ENCODE measurements around the gene DYNC2LI1.

Gene DYNC2LI1

DNA sequence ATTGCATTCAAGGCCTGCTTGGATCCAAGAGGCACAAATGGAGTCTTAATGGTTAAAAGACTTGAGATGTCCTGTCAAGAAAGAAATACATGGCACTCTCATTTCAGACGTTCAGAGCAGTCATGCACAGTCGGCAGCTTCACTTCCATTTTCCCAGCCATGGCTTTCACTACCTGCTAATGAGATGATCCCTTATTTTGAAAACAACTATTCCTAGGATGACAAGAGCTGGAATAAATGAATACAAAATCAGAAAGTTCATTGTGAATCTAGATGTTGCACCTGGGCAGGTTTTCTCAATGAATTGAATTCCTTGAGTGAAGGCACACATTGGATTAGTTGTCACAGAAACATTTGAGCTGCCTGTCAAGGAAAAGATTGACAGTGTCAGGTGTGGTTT is 39.1 kb downstream of the DYNC2LI1 start:
- TF ChIP-seq, protein P1, sequence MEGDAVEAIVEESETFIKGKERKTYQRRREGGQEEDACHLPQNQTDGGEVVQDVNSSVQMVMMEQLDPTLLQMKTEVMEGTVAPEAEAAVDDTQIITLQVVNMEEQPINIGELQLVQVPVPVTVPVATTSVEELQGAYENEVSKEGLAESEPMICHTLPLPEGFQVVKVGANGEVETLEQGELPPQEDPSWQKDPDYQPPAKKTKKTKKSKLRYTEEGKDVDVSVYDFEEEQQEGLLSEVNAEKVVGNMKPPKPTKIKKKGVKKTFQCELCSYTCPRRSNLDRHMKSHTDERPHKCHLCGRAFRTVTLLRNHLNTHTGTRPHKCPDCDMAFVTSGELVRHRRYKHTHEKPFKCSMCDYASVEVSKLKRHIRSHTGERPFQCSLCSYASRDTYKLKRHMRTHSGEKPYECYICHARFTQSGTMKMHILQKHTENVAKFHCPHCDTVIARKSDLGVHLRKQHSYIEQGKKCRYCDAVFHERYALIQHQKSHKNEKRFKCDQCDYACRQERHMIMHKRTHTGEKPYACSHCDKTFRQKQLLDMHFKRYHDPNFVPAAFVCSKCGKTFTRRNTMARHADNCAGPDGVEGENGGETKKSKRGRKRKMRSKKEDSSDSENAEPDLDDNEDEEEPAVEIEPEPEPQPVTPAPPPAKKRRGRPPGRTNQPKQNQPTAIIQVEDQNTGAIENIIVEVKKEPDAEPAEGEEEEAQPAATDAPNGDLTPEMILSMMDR (IDR thresholded peaks at IDR 0.05), result no peak
- TF ChIP-seq ZFX (IDR thresholded peaks at IDR 0.05; ENCODE audit: borderline replicate concordance), result no peak
- H3K27ac ChIP-seq, result no peak overlapping the region

DNA sequence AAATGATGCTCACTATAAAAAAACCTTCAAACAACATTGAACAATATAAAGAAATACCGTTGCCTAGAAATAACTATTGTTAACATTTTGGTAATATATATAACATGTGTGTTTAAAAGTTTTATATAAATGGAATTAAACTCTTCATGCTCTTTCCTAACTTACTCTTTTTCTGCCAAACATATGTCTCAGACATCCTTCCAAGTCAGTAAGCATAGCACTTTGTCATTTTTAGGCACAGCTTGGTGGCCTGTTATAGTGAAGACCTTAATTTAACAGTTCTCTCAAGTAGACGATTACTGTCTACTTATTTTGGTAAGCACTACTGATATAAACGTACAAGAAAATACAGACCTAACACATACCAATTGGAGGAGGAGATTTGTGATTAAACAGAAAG is 40.9 kb downstream of the DYNC2LI1 start:
- TF ChIP-seq, protein P1 (IDR thresholded peaks at IDR 0.05), result no peak
- TF ChIP-seq ZFX (IDR thresholded peaks at IDR 0.05; ENCODE audit: borderline replicate concordance), result no peak
- no peak overlapping the region for H3K27ac ChIP-seq

DNA sequence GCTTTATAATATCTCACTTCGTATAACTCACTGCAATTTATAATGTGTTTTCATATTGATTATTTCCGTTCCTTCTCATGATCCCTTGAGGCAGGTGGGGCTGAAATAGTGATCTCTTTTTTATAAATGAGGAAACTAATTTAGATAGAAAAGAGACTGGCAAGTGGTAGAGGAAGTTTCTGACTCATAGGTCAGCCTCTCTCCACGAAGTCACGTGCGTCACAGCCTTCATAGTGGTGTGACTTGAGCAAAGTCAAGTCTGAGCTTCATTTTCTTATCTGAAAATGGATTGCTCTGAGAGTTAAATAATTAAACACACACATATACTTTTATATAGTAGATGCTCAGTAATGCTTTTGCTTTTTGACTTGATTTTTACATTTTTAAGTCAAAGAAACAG is 44.9 kb downstream of the DYNC2LI1 start:
- H3K27ac ChIP-seq, result no peak overlapping the region
- TF ChIP-seq, protein P1 (IDR thresholded peaks at IDR 0.05), result no peak
- no peak for TF ChIP-seq ZFX (IDR thresholded peaks at IDR 0.05; ENCODE audit: borderline replicate concordance)

DNA sequence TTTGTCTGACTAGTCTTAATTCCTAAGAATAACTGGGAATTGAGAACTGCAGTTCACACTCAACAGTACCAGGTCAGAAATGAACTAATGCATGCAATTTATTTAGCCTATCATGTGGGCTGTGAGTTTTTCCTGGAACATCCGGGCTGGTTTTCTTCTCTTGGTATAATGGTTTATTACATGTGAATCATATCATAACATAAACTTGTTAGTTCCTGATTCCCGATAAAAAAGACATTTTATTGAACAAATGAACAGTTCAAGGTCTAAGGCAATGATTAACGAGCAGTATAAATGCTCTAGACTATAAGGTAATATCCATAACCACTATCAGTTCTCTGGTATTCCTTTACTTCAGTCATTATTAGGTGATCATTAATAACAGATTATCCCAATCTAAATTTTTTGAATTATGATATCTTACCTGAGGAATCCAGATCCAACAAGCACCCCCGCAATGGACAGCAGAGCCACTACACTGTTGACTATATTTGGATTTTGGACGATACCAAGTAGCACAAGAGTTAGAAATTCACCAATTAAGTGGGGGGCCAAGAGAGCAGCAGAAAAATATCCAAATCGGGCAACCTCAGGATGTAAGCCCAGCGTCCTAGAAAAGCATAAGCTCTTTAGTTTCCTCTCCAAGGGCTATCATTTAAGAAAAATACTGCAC is 45.8 kb downstream of the DYNC2LI1 start:
- no peak for TF ChIP-seq ZFX (IDR thresholded peaks at IDR 0.05; ENCODE audit: borderline replicate concordance)
- TF ChIP-seq, protein P1 (IDR thresholded peaks at IDR 0.05), result no peak
- no peak overlapping the region for H3K27ac ChIP-seq

DNA sequence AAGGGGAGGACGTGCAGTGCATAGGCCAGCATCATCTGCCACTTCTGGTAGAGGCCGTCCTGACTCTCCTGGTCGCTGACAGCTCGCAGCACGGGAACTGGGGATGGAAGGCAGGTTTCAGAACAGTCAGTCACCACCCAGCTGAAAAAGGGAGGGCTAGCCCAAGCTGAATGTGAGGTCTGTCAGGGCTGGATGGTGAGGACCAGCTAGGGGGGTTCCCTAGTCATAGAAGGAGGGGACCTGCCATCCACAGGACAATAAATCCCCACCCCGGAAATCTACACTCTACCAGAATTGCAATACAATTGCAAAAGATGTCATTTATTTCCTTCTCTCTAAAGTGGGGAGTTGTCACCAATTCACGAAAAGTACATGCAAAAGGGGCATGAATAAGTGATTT is 49.0 kb downstream of the DYNC2LI1 start:
- H3K27ac ChIP-seq, result no peak overlapping the region
- no peak for TF ChIP-seq ZFX (IDR thresholded peaks at IDR 0.05; ENCODE audit: borderline replicate concordance)
- TF ChIP-seq, protein P1 (IDR thresholded peaks at IDR 0.05), result no peak

DNA sequence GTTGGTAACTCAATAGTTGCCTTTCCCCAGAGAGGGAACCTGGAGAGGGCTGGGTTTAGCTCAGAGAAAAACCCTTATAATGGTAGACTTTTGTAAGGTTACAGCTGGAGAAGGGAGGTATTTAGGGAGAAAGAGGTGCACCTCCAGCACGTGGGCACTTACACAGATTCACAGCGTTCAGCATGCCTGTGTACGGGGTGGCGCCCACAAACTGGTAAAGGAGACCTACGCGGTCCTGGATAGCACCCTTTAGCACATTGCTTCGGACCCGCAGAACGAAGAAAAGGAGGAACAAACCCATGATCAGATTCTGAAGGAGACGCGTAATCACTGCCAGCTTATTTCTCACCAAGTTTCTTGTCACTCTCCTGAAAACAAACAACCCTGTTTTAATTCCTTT is 49.9 kb downstream of the DYNC2LI1 start:
- TF ChIP-seq, protein P1 (IDR thresholded peaks at IDR 0.05), result no peak
- TF ChIP-seq ZFX (IDR thresholded peaks at IDR 0.05; ENCODE audit: borderline replicate concordance), result no peak

DNA sequence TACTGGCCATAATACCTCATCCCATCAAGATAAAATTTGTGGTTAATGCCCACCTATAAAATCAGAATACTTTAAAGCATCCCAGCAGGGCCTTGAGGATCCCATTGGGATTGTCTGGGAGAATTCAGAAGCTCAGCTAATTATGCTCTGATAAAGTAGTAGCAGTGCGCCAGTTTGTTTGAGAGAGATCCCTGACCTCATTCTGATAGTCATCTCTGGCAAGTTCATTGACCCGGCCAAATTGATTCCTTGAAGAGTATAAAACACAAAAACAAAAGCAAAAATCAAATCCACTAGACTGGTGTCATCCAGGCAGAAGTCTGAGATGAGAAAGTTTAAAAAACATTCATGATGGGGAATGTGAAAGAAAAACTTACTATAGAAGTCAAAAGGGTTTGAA is 50.7 kb downstream of the DYNC2LI1 start:
- H3K27ac ChIP-seq, result no peak overlapping the region
- TF ChIP-seq, protein P1 (IDR thresholded peaks at IDR 0.05), result no peak
- no peak for TF ChIP-seq ZFX (IDR thresholded peaks at IDR 0.05; ENCODE audit: borderline replicate concordance)

More for the DNA sequence above, 49.9 kb downstream of the DYNC2LI1 start:
- no peak overlapping the region for H3K27ac ChIP-seq

Measured in 22Rv1 (cell line).